GM12872 (cell line): ENCODE data around the gene DHRS4L2.
A peak's percentile ranks its signal among the peaks of the same experiment; 100 is the strongest.

ENCODE experiments used
- TF ChIP-seq, protein P1 (sequence below): IDR thresholded peaks from 3 replicates; pipeline ENCODE4 v1.5.1; 2011; ENCODE audit warnings: low read depth, mild to moderate bottlenecking, low read length, moderate library complexity; ENCODE audit not compliant: insufficient read depth

Gene DHRS4L2

DNA sequence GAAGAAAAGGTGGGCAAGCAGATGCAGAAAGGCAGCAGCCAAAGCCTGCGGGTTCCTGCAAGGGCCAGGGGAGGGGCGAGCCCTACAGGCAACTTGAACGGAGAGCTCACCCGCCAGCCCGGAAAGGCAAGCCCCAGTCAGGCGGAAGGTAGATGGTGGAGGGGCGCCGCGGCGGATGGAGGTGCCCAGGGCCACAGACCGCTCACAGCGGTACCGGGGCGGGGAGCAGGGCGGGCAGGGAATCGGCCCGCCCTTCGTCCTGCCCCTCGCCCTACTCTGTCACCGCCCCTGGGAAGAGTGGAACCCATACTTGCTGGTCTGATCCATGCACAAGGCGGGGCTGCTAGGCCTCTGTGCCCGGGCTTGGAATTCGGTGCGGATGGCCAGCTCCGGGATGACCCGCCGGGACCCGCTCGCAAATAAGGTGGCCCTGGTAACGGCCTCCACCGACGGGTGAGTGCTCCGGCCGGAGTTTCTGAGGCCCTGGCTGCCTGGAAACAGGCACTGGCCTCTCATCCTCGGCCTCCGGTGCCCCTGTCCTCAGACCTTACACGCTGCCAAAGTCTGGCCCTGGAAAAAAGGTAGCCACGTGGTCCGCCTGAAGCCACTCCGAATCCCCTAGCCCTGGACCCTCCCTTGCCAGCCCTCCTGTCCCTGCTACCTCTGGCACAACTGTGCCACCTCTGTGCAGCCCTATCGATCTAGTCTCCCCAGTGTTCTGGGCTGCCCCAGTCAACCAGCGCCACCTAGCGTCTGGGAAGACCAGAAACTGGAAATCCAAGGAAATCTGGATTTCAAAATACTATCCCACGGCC is 35.1 kb upstream of the DHRS4L2 start, which contains the start of gene DHRS4:
Gene DHRS4, plus strand, starts transcription at position 307 of the 815 bp plus-strand sequence. Its CDS starts 19 bp downstream, at position 326.
- TF ChIP-seq, protein P1, sequence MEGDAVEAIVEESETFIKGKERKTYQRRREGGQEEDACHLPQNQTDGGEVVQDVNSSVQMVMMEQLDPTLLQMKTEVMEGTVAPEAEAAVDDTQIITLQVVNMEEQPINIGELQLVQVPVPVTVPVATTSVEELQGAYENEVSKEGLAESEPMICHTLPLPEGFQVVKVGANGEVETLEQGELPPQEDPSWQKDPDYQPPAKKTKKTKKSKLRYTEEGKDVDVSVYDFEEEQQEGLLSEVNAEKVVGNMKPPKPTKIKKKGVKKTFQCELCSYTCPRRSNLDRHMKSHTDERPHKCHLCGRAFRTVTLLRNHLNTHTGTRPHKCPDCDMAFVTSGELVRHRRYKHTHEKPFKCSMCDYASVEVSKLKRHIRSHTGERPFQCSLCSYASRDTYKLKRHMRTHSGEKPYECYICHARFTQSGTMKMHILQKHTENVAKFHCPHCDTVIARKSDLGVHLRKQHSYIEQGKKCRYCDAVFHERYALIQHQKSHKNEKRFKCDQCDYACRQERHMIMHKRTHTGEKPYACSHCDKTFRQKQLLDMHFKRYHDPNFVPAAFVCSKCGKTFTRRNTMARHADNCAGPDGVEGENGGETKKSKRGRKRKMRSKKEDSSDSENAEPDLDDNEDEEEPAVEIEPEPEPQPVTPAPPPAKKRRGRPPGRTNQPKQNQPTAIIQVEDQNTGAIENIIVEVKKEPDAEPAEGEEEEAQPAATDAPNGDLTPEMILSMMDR = peak; percentile 91

DNA sequence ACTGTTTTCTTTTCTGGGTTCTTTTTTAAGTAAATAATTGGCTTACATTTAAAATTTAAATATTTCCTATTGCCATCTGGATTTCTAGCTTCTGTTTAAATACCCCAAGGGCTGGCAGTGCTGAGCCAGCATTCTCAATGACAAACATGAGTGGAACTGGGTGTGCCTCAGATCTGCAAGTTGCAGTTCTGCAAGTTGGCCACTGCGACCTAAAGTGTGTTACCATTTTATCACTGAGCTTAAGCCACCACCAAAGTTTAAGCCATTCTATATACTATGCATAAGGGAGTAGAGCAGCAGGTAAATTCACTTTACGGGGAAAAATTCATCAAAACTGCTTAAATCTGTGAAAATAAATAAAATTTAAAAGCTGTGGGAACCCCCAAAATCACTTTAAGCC is 11.5 kb upstream of the DHRS4L2 start:
- TF ChIP-seq, protein P1 = 0 out of 3 replicates have a peak, but pooled peaks have one; percentile 22

DNA sequence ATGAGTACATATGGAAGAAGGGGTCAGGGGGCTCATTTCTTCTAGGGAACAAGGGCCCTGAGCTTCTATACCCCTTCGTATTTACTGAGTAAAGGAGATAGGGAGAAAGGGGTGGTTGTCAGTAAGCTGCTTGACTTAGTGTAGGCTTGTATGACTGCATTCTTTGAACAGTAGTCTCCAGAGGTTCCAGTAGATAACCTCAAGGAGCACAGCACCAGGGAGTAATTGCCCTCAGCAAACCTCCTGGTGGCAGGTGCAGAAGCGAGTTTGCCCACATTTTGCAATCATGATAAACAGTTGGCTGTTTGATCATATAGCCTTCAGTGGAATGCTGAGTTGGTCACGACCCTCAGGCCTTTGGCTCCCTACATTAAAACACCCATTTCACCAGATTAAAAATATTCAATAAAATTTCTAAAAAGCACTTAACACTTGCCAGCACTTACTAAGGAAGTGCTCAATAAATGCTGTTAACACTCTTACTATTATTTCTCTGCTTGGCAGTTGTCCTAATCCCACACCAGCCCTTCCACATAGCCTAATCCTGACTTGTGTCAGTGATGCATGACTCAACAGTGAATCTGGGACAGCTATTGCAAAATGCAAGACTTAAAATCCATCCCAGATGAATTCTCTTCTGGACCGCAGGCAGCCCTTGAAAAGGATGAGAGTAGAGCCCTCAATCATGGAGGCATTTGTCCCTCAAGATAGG is 3.7 kb upstream of the DHRS4L2 start:
- TF ChIP-seq, protein P1 = no peak

DNA sequence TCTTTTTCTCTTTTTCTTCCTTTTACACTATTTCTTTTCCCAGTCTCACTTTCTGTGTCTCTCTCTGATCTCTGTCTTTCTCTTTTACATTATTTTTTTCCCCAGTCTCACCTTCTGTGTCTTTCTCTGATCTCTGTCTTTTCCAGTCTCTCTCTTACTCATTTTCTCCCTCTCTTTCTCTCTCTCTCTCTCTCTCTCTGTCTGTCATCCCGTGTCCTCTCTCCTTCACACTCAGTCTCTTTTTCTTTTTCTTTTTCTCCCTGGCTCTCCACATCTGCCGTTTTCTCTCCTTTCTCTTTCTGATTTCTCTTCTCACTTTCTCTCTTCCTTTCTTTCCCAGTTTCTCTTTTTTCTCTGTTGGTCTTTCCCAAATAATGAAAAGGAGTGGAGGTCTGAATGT is 22.3 kb downstream of the DHRS4L2 start:
- TF ChIP-seq, protein P1 = no peak

DNA sequence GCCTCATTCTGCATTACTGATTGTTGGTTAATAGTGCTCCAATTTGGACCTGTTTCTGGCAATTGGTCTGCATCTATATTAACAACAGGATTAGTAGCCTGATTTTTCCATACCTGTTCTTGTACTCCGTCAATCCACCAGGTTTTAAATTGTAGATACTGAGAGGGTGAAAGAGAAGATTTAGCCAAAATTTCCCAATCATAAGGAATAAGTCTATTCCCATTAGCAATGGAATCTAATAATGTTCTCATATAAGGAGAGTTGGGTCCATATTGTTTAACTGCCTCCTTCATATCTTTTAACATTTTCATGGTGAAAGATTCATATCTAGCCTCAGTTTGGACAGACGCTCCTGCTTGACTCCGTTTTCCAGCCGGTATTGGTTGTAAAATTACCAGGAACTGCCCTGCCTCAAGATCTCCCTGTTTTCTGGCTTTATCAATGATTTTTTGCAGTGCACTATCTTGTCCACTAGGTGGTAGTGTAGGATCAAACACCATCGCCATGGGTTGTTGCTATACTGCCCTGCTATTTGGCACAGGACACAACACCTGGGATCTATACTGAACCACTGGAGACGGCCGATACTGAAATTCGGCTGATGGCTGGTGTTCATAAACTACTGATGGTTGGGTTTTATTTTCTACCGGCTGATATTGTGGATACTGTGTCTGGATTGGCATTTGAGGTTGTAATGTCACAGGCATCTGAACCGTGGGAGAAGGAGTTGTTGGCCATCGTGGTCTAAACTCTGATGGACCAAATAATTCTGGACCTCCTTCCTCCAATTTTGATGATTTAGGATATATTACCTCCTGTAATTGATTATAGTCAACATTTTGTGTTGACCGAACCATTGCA is 25.2 kb downstream of the DHRS4L2 start:
- TF ChIP-seq, protein P1 = peak; percentile 87

DNA sequence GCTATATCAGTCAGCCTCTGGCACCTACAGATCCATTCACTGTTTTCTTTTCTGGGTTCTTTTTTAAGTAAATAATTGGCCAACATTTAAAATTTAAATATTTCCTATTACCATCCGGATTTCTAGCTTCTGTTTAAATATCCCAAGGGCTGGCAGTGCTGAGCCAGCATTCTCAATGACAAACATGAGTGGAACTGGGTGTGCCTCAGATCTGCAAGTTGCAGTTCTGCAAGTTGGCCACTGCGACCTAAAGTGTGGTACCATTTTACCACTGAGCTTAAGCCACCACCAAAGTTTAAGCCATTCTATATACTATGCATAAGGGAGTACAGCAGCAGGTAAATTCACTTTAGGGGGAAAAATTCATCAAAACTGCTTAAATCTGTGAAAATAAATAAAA is 31.2 kb downstream of the DHRS4L2 start:
- TF ChIP-seq, protein P1 = peak; percentile 16; the same call in 1 of the 3 replicates

DNA sequence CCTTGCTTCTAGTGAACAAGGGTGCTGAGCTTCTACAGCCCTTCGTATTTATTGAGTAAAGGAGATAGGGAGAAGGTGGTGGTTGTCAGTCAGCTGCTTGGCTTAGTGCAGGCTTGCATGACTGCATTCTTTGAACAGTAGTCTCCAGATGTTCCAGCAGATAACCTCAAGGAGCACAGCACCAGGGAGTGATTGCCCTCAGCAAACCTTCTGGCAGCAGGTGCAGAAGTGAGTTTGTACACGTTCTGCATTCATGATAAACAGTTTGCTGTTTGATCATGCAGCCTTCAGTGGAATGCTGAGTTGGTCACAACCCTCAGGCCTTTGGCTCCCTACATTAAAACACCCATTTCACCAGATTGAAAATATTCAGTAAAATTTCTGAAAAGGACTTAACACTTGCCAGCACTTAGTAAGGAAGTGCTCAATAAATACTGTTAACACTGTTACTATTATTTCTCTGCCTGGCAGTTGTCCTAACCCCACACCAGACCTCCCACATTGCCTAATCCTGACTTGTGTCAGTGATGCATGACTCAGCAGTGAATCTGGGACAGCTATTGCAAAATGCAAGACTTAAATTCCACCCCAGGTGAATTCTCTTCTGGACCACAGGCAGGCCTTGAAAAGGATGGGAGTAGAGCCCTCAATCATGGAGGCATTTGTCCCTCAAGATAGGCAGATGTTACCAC is 44.1 kb downstream of the DHRS4L2 start:
- TF ChIP-seq, protein P1 = no peak
